GM21717 (cell line): ENCODE data around the gene LONP1.

Experiments
- ATAC-seq: cut with Tn5 transposase; IDR thresholded peaks from one replicate; pipeline ENCODE4 v1.9.1; 2021; ENCODE audit warnings: mild to moderate bottlenecking, moderate library complexity; ENCODE audit not compliant: unreplicated experiment

LONP1 gene

GRCh38 chr19:5655412-5655811 lies 64.5 kb downstream of the LONP1 start:
- ATAC-seq, result no peak

GRCh38 chr19:5654931-5655330 lies 65.0 kb downstream of the LONP1 start:
- no peak for ATAC-seq

GRCh38 chr19:5652261-5652660 lies 67.7 kb downstream of the LONP1 start:
- ATAC-seq, result no peak

GRCh38 chr19:5651361-5651760 lies 68.6 kb downstream of the LONP1 start:
- ATAC-seq, result no peak

- no peak for ATAC-seq
Measured at GRCh38 chr19:5648464-5648863, 71.5 kb downstream of the LONP1 start.

- no peak for ATAC-seq
Measured at GRCh38 chr19:5646703-5647102, 73.2 kb downstream of the LONP1 start.

GRCh38 chr19:5645409-5645808 lies 74.5 kb downstream of the LONP1 start:
- no peak for ATAC-seq

GRCh38 chr19:5644037-5644436 lies 75.9 kb downstream of the LONP1 start:
- no peak for ATAC-seq

GRCh38 chr19:5643060-5643459 lies 76.9 kb downstream of the LONP1 start:
- ATAC-seq, result no peak

- ATAC-seq, result no peak
Measured at GRCh38 chr19:5642204-5642603, 77.7 kb downstream of the LONP1 start.
